Chondrocyte (in vitro differentiated cells): Measurements from ENCODE around the gene FAM229B. TPM values are rescaled to one million over a fixed set of nuclear protein-coding genes. Genes with fewer than 3 reads are reported as not detected.

Experiments
- DNase-seq: peaks from one replicate; pipeline ENCODE4 v3.0.0; 2021; ENCODE audit warnings: mixed read lengths, low spot score
- H3K27ac Mint-ChIP-seq: one replicate; pipeline ENCODE4 v1.8.0; 2021; ENCODE audit warnings: mild to moderate bottlenecking, moderate library complexity, mixed read lengths; ENCODE audit not compliant: unreplicated experiment
- H3K27me3 Mint-ChIP-seq: 2 replicates; pipeline ENCODE4 v1.8.0; 2021; ENCODE audit warnings: low read depth, mixed read lengths
- H3K36me3 Mint-ChIP-seq: 2 replicates; pipeline ENCODE4 v1.8.0; 2021; ENCODE audit warnings: low read depth, mixed read lengths
- H3K4me1 Mint-ChIP-seq: 2 replicates; pipeline ENCODE4 v1.8.0; 2021; ENCODE audit warnings: low read depth, mild to moderate bottlenecking, mixed read lengths
- H3K4me3 Mint-ChIP-seq: one replicate; pipeline ENCODE4 v1.8.0; 2021; ENCODE audit warnings: mild to moderate bottlenecking, moderate library complexity, mixed read lengths; ENCODE audit not compliant: unreplicated experiment
- H3K9me3 Mint-ChIP-seq: 2 replicates; pipeline ENCODE4 v1.8.0; 2021; ENCODE audit warnings: low read depth, mixed read lengths
- CTCF ChIP-seq: fragments of 200-600 bp; sonication (generic); IDR thresholded peaks from 2 replicates; pipeline ENCODE4 v1.5.0; 2021; ENCODE audit warnings: antibody characterized with exemption, mild to moderate bottlenecking, moderate library complexity
- total RNA-seq: library from RNA; stranded (reverse); gene quantifications from 3 replicates; pipeline ENCODE4 v1.2.1, GENCODE V29; 2021

FAM229B gene
- total RNA-seq, 1 donor from 2014 or later = 25.7 TPM

- no peak overlapping the region for H3K27ac Mint-ChIP-seq
- H3K4me1 Mint-ChIP-seq = no peaks in the 10 kb centered on the region
- H3K4me3 Mint-ChIP-seq = no peak overlapping the region
- H3K9me3 Mint-ChIP-seq = peaks cover 5% of the 10 kb centered on the region
- DNase-seq = no peak
- H3K27me3 Mint-ChIP-seq = no peaks in the 10 kb centered on the region
- TF ChIP-seq CTCF = no peak
- peaks cover 1% of the 10 kb centered on the region for H3K36me3 Mint-ChIP-seq
These were observed 32.7 kb upstream of the FAM229B start for GRCh38 chr6:112054555-112055190.

GRCh38 chr6:112058243-112059032, 29.0 kb upstream of the FAM229B start:
- Mint-ChIP-seq H3K27me3 (no peaks in the 10 kb centered on the region), H3K27ac (no peak overlapping the region), H3K4me3 (no peak overlapping the region), H3K4me1 (no peaks in the 10 kb centered on the region), H3K9me3 (no peaks in the 10 kb centered on the region), H3K36me3 (no peaks in the 10 kb centered on the region)
- no peak for TF ChIP-seq CTCF
- DNase-seq = no peak

GRCh38 chr6:112061605-112062004, 25.8 kb upstream of the FAM229B start:
- Mint-ChIP-seq H3K9me3 (no peaks in the 10 kb centered on the region), H3K27ac (no peak overlapping the region), H3K27me3 (no peaks in the 10 kb centered on the region), H3K36me3 (no peaks in the 10 kb centered on the region), H3K4me3 (no peak overlapping the region), H3K4me1 (peaks cover 9% of the 10 kb centered on the region)
- TF ChIP-seq CTCF = no peak
- no peak for DNase-seq

- H3K27ac Mint-ChIP-seq = no peak overlapping the region
- no peaks in the 10 kb centered on the region for H3K36me3 Mint-ChIP-seq
- TF ChIP-seq CTCF = no peak
- H3K27me3 Mint-ChIP-seq = no peaks in the 10 kb centered on the region
- H3K4me3 Mint-ChIP-seq = no peak overlapping the region
- no peaks in the 10 kb centered on the region for H3K9me3 Mint-ChIP-seq
- H3K4me1 Mint-ChIP-seq = peaks cover 9% of the 10 kb centered on the region
- DNase-seq = no peak
These were observed 24.4 kb upstream of the FAM229B start for GRCh38 chr6:112062966-112063365.

GRCh38 chr6:112065426-112065986, 21.9 kb upstream of the FAM229B start:
- H3K27me3 Mint-ChIP-seq = no peaks in the 10 kb centered on the region
- no peak overlapping the region for H3K4me3 Mint-ChIP-seq
- H3K9me3 Mint-ChIP-seq = no peaks in the 10 kb centered on the region
- TF ChIP-seq CTCF = no peak
- DNase-seq = no peak
- peaks cover 9% of the 10 kb centered on the region for H3K4me1 Mint-ChIP-seq
- peaks cover 3% of the 10 kb centered on the region for H3K36me3 Mint-ChIP-seq
- no peak overlapping the region for H3K27ac Mint-ChIP-seq
